ENCODE measurements around the gene AHCTF1. TPM values are rescaled to one million over a fixed set of nuclear protein-coding genes. Genes with fewer than 3 reads are reported as not detected.

Gene AHCTF1
- total RNA-seq, 1 experiment from 2014 or later = 44.3 TPM

DNA sequence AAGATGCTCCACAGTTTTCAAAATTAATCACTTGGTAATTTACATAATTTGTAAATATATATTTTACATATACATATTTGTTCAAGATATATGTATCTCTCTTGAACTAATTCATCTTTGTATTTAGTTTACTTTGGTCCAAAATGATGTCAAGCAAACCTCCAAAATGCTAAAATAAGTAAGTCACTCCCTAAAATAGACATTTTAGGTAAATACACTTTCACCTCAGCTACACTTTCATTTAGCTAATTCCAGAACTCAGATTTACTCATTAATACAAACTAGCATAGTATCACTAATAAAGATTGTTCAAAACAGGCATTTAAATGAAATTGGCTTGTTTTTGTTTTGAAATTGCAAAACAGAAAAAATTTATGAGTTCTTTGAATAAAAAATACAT is 40.6 kb downstream of the AHCTF1 start:
- H3K4me3 Mint-ChIP-seq = no peak overlapping the region
- no peak overlapping the region for H3K27ac Mint-ChIP-seq
- no peak overlapping the region for H4K91ac ChIP-seq (ENCODE audit: insufficient read length, low read depth, low read length)
- no peaks in the 10 kb centered on the region for H3K4me1 ChIP-seq (ENCODE audit: insufficient read depth, low read length)
- H3K23ac ChIP-seq (ENCODE audit: insufficient read length, low read depth, low read length) = no peak overlapping the region
- no peaks in the 10 kb centered on the region for H3K4me1 Mint-ChIP-seq
- DNase-seq = no peak
- H3K36me3 Mint-ChIP-seq (ENCODE audit: insufficient read depth in 1 of 3, low read depth in 3 of 3) = peaks cover 31 to 77% (median 62%) of the 10 kb centered on the region in 3 experiments
- H4K20me1 ChIP-seq (ENCODE audit: control insufficient read depth, insufficient read depth, insufficient read length) = no peaks in the 10 kb centered on the region
- no peak overlapping the region for H2BK20ac ChIP-seq (ENCODE audit: low read depth, low read length, poor library complexity, severe bottlenecking)
- H2AFZ ChIP-seq (ENCODE audit: low read length) = no peak overlapping the region
- H3K14ac ChIP-seq (ENCODE audit: insufficient read depth, low read length) = no peak overlapping the region
- no peak overlapping the region for H2BK15ac ChIP-seq (ENCODE audit: low read depth, low read length)
- no peak overlapping the region for H4K5ac ChIP-seq (ENCODE audit: insufficient read length, low read depth, low read length)
- H3K79me1 ChIP-seq (ENCODE audit: insufficient read depth, low read depth, low read length, poor library complexity, severe bottlenecking) = no peaks in the 10 kb centered on the region
- H2BK12ac ChIP-seq (ENCODE audit: insufficient read length, low read depth, low read length) = no peak overlapping the region
- H3K27me3 Mint-ChIP-seq (ENCODE audit: low read depth) = no peaks in the 10 kb centered on the region
- H3K27me3 ChIP-seq (ENCODE audit: insufficient read depth, low read length) = no peaks in the 10 kb centered on the region
- no peak overlapping the region for H2BK120ac ChIP-seq (ENCODE audit: low read depth, low read length, poor library complexity, severe bottlenecking)
- H3K23me2 ChIP-seq (ENCODE audit: insufficient read length, low read depth, low read length, poor library complexity, severe bottlenecking) = no peaks in the 10 kb centered on the region
- no peak overlapping the region for H3K56ac ChIP-seq (ENCODE audit: insufficient read length, low read depth, low read length)
- H3K79me2 ChIP-seq (ENCODE audit: insufficient read depth, low read length) = no peaks in the 10 kb centered on the region
- no peaks in the 10 kb centered on the region for H3K9me3 Mint-ChIP-seq
- no peak overlapping the region for H4K8ac ChIP-seq (replicated peaks; ENCODE audit: insufficient read length, low read depth, low read length)
- H3K4me2 ChIP-seq (ENCODE audit: insufficient read depth, insufficient read length, low read length) = no peak overlapping the region
- TF ChIP-seq CTCF (conservative IDR thresholded peaks at IDR 0.05) = no peak
- no peaks in the 10 kb centered on the region for H3K9me3 ChIP-seq (ENCODE audit: control insufficient read depth, low read depth, low read length)
- no peak overlapping the region for H3K9ac ChIP-seq (ENCODE audit: extremely low read depth, insufficient read length, low read length)
- H3T11ph ChIP-seq (ENCODE audit: low read length) = no peak overlapping the region
- H2AK5ac ChIP-seq (ENCODE audit: insufficient read length, low read length) = no peak overlapping the region
- H3K18ac ChIP-seq (ENCODE audit: insufficient read length, low read depth, low read length) = no peak overlapping the region
- no peak overlapping the region for H3K27ac ChIP-seq (ENCODE audit: insufficient read length, low read depth, low read length)
- H3K4ac ChIP-seq (ENCODE audit: low read depth, low read length) = no peak overlapping the region
- no peak overlapping the region for H2BK5ac ChIP-seq (ENCODE audit: insufficient read length, low read length)

All from H9 (cell line).